ENCODE results near the gene PAPPA.

DNA sequence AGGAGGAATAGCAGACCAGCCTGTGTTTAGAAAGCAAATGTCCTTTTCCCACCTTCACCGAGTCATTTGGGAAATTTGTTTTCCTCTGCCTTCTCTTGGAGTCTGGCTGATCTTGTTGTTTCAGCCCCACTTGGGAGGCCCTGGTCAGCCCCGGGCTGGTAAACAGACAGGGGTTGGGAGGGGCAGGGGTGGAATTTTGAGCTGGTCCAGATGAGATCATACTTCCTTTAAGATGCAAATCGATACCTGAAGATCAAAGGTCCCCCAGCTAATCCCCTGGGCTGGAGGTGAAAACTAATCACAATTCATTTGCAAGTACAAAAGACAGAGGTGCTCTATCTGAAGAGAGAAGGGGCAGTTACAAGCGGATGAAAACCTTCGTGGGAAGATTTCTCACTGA lies 118.4 kb downstream of the PAPPA start:
- TF ChIP-seq, protein P1, sequence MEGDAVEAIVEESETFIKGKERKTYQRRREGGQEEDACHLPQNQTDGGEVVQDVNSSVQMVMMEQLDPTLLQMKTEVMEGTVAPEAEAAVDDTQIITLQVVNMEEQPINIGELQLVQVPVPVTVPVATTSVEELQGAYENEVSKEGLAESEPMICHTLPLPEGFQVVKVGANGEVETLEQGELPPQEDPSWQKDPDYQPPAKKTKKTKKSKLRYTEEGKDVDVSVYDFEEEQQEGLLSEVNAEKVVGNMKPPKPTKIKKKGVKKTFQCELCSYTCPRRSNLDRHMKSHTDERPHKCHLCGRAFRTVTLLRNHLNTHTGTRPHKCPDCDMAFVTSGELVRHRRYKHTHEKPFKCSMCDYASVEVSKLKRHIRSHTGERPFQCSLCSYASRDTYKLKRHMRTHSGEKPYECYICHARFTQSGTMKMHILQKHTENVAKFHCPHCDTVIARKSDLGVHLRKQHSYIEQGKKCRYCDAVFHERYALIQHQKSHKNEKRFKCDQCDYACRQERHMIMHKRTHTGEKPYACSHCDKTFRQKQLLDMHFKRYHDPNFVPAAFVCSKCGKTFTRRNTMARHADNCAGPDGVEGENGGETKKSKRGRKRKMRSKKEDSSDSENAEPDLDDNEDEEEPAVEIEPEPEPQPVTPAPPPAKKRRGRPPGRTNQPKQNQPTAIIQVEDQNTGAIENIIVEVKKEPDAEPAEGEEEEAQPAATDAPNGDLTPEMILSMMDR (conservative IDR thresholded peaks at IDR 0.05; ENCODE audit: low read length) = no peak
- TF ChIP-seq EZH2phosphoT487 (IDR thresholded peaks at IDR 0.05; ENCODE audit: borderline replicate concordance) = no peak
